Measurements from ENCODE around the gene SIAH2. TPM values are rescaled to one million over a fixed set of nuclear protein-coding genes. Genes with fewer than 3 reads are reported as not detected.

Gene SIAH2
- total and polyA plus RNA-seq, 7 donors, result 8.8 to 15.2 (median 12.8) TPM

DNA sequence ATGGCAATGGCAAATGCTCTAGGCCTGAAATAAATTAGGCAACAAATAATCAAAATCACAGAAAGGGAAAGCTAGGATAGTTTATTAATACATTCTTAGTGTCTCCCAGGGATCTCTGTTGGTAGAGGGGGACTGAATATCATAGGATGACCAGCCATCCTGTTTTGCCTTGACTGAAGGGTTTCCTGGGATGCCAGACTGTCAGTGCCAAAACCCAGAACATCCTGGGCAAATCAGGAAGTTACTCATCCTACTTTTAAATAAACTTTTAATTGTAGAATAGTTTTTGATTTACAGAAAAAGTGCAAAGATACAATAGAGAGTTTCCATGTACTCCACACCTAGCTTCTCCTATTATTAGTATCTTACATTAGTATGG is 21.8 kb upstream of the SIAH2 start:
- TF ChIP-seq, protein P1, sequence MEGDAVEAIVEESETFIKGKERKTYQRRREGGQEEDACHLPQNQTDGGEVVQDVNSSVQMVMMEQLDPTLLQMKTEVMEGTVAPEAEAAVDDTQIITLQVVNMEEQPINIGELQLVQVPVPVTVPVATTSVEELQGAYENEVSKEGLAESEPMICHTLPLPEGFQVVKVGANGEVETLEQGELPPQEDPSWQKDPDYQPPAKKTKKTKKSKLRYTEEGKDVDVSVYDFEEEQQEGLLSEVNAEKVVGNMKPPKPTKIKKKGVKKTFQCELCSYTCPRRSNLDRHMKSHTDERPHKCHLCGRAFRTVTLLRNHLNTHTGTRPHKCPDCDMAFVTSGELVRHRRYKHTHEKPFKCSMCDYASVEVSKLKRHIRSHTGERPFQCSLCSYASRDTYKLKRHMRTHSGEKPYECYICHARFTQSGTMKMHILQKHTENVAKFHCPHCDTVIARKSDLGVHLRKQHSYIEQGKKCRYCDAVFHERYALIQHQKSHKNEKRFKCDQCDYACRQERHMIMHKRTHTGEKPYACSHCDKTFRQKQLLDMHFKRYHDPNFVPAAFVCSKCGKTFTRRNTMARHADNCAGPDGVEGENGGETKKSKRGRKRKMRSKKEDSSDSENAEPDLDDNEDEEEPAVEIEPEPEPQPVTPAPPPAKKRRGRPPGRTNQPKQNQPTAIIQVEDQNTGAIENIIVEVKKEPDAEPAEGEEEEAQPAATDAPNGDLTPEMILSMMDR (IDR thresholded peaks at IDR 0.05), result no peak
- no peak overlapping the region for H3K27ac ChIP-seq
- no peaks in the 10 kb centered on the region for H3K9me3 ChIP-seq
- no peak overlapping the region for H3K4me3 ChIP-seq
- H3K27me3 ChIP-seq (ENCODE audit: insufficient read depth in 3 of 3, low read length in 2 of 3), result peaks cover 0 to 2% (median 0%) of the 10 kb centered on the region in 3 donors
- ATAC-seq, result no peak
- H3K36me3 ChIP-seq (ENCODE audit: insufficient read depth in 1 of 2, low read depth in 1 of 2), result no peaks in the 10 kb centered on the region
- intact Hi-C loops (cut with DNase I), result loop anchor here (5.0 kb wide), 1 partner anchor 83 kb away; no protein-coding TSS in a partner anchor
- no peak for DNase-seq
- H3K4me1 ChIP-seq, result no peaks in the 10 kb centered on the region

DNA sequence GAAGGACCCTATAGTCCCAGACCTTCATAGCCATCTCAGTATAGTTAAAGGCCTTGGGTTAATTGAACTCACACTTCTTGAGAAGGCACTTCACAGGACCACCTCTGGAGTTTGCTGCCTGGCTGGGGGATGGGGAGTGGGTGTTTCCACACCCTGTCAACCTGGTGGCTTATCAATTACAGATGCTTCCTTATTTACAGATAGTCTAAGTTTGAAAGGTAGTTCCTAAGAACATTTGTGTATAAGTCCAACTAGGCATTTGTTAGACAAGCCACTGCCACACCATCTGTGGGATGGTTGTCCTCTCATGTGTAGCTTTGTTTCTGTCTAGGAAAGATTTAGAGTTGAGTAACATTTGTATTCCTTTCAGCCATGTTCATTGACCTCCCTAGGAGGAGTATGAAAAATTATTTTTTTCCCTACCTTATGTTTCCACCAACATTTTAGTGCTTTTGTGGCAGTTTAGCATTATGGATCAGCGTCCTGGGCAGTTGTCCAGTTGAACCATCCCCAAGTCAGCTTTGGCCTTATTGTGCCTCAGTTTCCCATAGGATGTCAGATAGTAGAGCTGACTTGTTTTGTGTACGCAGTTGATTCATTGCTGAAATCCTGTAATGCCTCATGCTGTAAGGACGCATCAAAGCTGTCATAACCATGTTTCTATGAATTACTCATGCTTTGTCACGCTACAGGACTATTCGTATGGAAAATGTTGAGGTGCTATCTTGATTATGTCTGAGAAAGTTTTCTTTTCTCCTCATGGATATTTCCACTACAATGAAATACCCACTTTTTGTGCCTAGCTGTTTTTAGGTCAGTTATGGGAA is 21.2 kb upstream of the SIAH2 start:
- no peak for ATAC-seq
- intact Hi-C loops (cut with DNase I), result no loop called here
- H3K27me3 ChIP-seq (ENCODE audit: insufficient read depth in 3 of 3, low read length in 2 of 3), result peaks cover 0 to 2% (median 0%) of the 10 kb centered on the region in 3 donors
- H3K4me3 ChIP-seq, result no peak overlapping the region
- H3K9me3 ChIP-seq, result no peaks in the 10 kb centered on the region
- no peaks in the 10 kb centered on the region for H3K4me1 ChIP-seq
- WGBS, 3 donors, result 87 to 90% (median 88%) methylated on average over 5 of the region's 5 CpGs
- DNase-seq, result no peak
- H3K36me3 ChIP-seq (ENCODE audit: insufficient read depth in 1 of 2, low read depth in 1 of 2), result no peaks in the 10 kb centered on the region
- TF ChIP-seq, protein P1 (IDR thresholded peaks at IDR 0.05), result no peak
- no peak overlapping the region for H3K27ac ChIP-seq

DNA sequence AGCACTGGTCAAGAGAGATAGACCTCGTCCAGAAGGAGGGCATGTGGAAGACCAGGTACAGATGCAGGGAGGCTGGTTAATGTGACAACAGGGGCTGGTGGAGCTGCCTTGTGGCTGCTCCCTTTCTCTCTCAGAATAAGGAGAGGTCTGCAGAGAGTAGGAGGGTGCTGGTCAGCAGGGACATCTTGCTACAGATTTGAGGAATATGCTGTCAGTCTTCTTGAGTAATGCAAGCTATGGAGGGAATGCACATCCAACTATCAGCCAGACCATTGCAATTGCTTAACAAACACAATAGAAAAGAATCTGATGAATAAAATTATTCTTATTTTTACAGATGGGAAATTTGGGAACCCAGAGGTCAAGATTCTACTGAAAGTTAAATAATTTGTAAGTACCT is 20.3 kb upstream of the SIAH2 start:
- Histone ChIP-seq H3K27me3 (ENCODE audit: insufficient read depth in 3 of 3, low read length in 2 of 3) (peaks cover 0 to 2% (median 0%) of the 10 kb centered on the region in 3 donors), H3K9me3 (no peaks in the 10 kb centered on the region), H3K36me3 (ENCODE audit: insufficient read depth in 1 of 2, low read depth in 1 of 2) (no peaks in the 10 kb centered on the region), H3K4me1 (no peaks in the 10 kb centered on the region), H3K27ac (no peak overlapping the region), H3K4me3 (no peak overlapping the region)
- ATAC-seq (no peak), DNase-seq (no peak)
- WGBS, 3 donors, result 74 to 95% (median 81%) methylated on average over 1 of the region's 1 CpG
- TF ChIP-seq, protein P1 (IDR thresholded peaks at IDR 0.05), result no peak
- intact Hi-C loops (cut with DNase I), result no loop called here

DNA sequence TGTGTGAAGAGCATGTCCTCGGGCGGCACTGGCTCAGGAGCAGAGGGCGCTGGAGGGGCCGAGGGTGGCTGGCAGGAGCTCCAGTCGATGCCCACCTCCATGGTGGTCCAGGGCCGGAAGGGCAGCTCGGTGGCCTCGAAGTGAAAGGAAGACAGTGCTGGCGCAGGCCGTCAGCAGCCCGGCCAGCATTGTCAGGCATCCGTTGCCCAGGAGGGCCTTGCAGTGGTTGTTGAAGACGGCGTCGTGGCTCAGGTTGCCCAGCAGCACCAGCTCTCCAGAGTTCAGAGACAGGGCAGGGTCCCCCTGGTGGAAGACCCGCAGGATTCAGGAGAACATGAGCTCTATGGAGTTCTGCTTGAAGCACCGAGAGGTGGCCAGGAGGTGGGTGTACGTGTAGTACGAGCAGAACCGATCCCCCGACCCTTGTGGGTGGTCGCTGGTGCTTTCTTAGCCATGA is 16.5 kb upstream of the SIAH2 start:
- no peak overlapping the region for H3K4me3 ChIP-seq
- H3K4me1 ChIP-seq, result no peaks in the 10 kb centered on the region
- ATAC-seq (no peak), DNase-seq (no peak)
- no peaks in the 10 kb centered on the region for H3K27me3 ChIP-seq (ENCODE audit: insufficient read depth in 3 of 3, low read length in 2 of 3)
- H3K27ac ChIP-seq, result no peak overlapping the region
- H3K9me3 ChIP-seq, result no peaks in the 10 kb centered on the region
- TF ChIP-seq, protein P1 (IDR thresholded peaks at IDR 0.05), result no peak
- WGBS, 3 donors, result 87 to 94% (median 92%) methylated on average over 20 to 22 of the region's 22 CpGs
- intact Hi-C loops (cut with DNase I), result no loop called here
- no peaks in the 10 kb centered on the region for H3K36me3 ChIP-seq (ENCODE audit: insufficient read depth in 1 of 2, low read depth in 1 of 2)

Data from psoas muscle (tissue), 8 donors.